AML-193 (cell line): ENCODE measurements around the gene BRIP1.
"Not testable (repeated sequence)": the region's sequence is repeated elsewhere in the genome, so short reads cannot be mapped to it uniquely, and the experiment has no call there.

ENCODE experiments used
- DNase-seq, 2 experiments: peaks; one replicate each; lab custom pipeline; 2025; lab: John Stamatoyannopoulos, UW

Gene BRIP1

GRCh38 chr17:61827649-61828395 lies 35.5 kb downstream of the BRIP1 start:
- DNase-seq: no peak

GRCh38 chr17:61826866-61827265 lies 36.5 kb downstream of the BRIP1 start:
- not testable (repeated sequence) for DNase-seq

- DNase-seq: not testable (repeated sequence)
Observed at GRCh38 chr17:61826198-61826597, 37.1 kb downstream of the BRIP1 start.

- no peak for DNase-seq
Observed at GRCh38 chr17:61825448-61826137, 37.7 kb downstream of the BRIP1 start.

- no peak for DNase-seq
Observed at GRCh38 chr17:61822326-61823285, 40.7 kb downstream of the BRIP1 start.

- no peak for DNase-seq
Observed at GRCh38 chr17:61821655-61822054, 41.7 kb downstream of the BRIP1 start.

- DNase-seq: not testable (repeated sequence)
Observed at GRCh38 chr17:61819265-61819664, 44.1 kb downstream of the BRIP1 start.

- DNase-seq: no peak
Observed at GRCh38 chr17:61818225-61818624, 45.1 kb downstream of the BRIP1 start.

GRCh38 chr17:61817452-61817851 lies 45.9 kb downstream of the BRIP1 start:
- no peak for DNase-seq

GRCh38 chr17:61816538-61816937 lies 46.8 kb downstream of the BRIP1 start:
- peak; percentile 79 to 84 for DNase-seq

GRCh38 chr17:61815863-61816503 lies 47.3 kb downstream of the BRIP1 start:
- no peak for DNase-seq

- no peak for DNase-seq
Observed at GRCh38 chr17:61814485-61814884, 48.8 kb downstream of the BRIP1 start.

- no peak for DNase-seq
Observed at GRCh38 chr17:61813211-61813610, 50.1 kb downstream of the BRIP1 start.

GRCh38 chr17:61812747-61813146 lies 50.6 kb downstream of the BRIP1 start:
- no peak for DNase-seq

GRCh38 chr17:61809816-61810392 lies 53.4 kb downstream of the BRIP1 start:
- peak; percentile 70 to 73 for DNase-seq

GRCh38 chr17:61808442-61808841 lies 54.9 kb downstream of the BRIP1 start:
- DNase-seq: no peak

- no peak for DNase-seq
Observed at GRCh38 chr17:61806936-61807335, 56.4 kb downstream of the BRIP1 start.

- peak in 1 of 2 experiments; percentile 12 for DNase-seq
Observed at GRCh38 chr17:61806081-61806828, 57.1 kb downstream of the BRIP1 start.

- no peak for DNase-seq
Observed at GRCh38 chr17:61805399-61805798, 57.9 kb downstream of the BRIP1 start.

- no peak for DNase-seq
Observed at GRCh38 chr17:61803796-61804195, 59.5 kb downstream of the BRIP1 start.

- DNase-seq: no peak
Observed at GRCh38 chr17:61803216-61803615, 60.1 kb downstream of the BRIP1 start.
